Cerebellar cortex (tissue), 1 donor: ENCODE measurements around the gene SYNJ2.

Experiments
- DNase-seq: peaks from one replicate; pipeline ENCODE4 v3.0.0-alpha.2; 2015; ENCODE audit warnings: low spot score

The SYNJ2 gene

GRCh38 chr6:158081657-158081935 is 99.9 kb downstream of the SYNJ2 start:
- DNase-seq: no peak

- DNase-seq: no peak
Measured at GRCh38 chr6:158083455-158084325, 102.0 kb downstream of the SYNJ2 start.

GRCh38 chr6:158085261-158086053 is 103.8 kb downstream of the SYNJ2 start:
- no peak for DNase-seq

- no peak for DNase-seq
Measured at GRCh38 chr6:158086054-158086503, 104.4 kb downstream of the SYNJ2 start.

- peak; percentile 5 for DNase-seq
Measured at GRCh38 chr6:158086504-158087223, 105.0 kb downstream of the SYNJ2 start.

GRCh38 chr6:158087224-158087867 is 105.7 kb downstream of the SYNJ2 start:
- no peak for DNase-seq

GRCh38 chr6:158092806-158093205 is 111.1 kb downstream of the SYNJ2 start:
- no peak for DNase-seq

- no peak for DNase-seq
Measured at GRCh38 chr6:158095031-158095430, 113.4 kb downstream of the SYNJ2 start.

- no peak for DNase-seq
Measured at GRCh38 chr6:158095671-158096070, 114.0 kb downstream of the SYNJ2 start.

- DNase-seq: no peak
Measured at GRCh38 chr6:158103228-158103627, 121.6 kb downstream of the SYNJ2 start.

GRCh38 chr6:158104696-158105095 is 123.0 kb downstream of the SYNJ2 start:
- DNase-seq: no peak

- DNase-seq: no peak
Measured at GRCh38 chr6:158109748-158110147, 128.1 kb downstream of the SYNJ2 start.

- DNase-seq: no peak
Measured at GRCh38 chr6:158110986-158111385, 129.3 kb downstream of the SYNJ2 start.

- no peak for DNase-seq
Measured at GRCh38 chr6:158111987-158112386, 130.3 kb downstream of the SYNJ2 start.

- DNase-seq: no peak
Measured at GRCh38 chr6:158113802-158114201, 132.1 kb downstream of the SYNJ2 start.

GRCh38 chr6:158115102-158115501 is 133.4 kb downstream of the SYNJ2 start:
- no peak for DNase-seq

GRCh38 chr6:158115508-158115907 is 133.8 kb downstream of the SYNJ2 start:
- no peak for DNase-seq

GRCh38 chr6:158118886-158119285 is 137.2 kb downstream of the SYNJ2 start:
- no peak for DNase-seq

GRCh38 chr6:158121335-158121734 is 139.7 kb downstream of the SYNJ2 start:
- DNase-seq: no peak

- DNase-seq: no peak
Measured at GRCh38 chr6:158122048-158122447, 140.4 kb downstream of the SYNJ2 start.

GRCh38 chr6:158124288-158124687 is 142.6 kb downstream of the SYNJ2 start:
- no peak for DNase-seq

- no peak for DNase-seq
Measured at GRCh38 chr6:158125271-158125670, 143.6 kb downstream of the SYNJ2 start.
